GM18873 (cell line): ENCODE data around the gene MEIS2.

Source experiments
- ATAC-seq: cut with Tn5 transposase; IDR thresholded peaks from one replicate; pipeline ENCODE4 v1.9.1; 2021; ENCODE audit warnings: mild to moderate bottlenecking, moderate library complexity, moderate number of reproducible peaks; ENCODE audit not compliant: unreplicated experiment, low FRiP score

Gene MEIS2

GRCh38 chr15:37079726-37080125 lies 20.6 kb downstream of the MEIS2 start:
- no peak for ATAC-seq

GRCh38 chr15:37078566-37078965 lies 21.8 kb downstream of the MEIS2 start:
- no peak for ATAC-seq

GRCh38 chr15:37077623-37078351 lies 22.6 kb downstream of the MEIS2 start:
- ATAC-seq = no peak

- no peak for ATAC-seq
Observed at GRCh38 chr15:37076543-37076942, 23.8 kb downstream of the MEIS2 start.

GRCh38 chr15:37075777-37076176 lies 24.6 kb downstream of the MEIS2 start:
- no peak for ATAC-seq

GRCh38 chr15:37072181-37072580 lies 28.2 kb downstream of the MEIS2 start:
- ATAC-seq = no peak

- no peak for ATAC-seq
Observed at GRCh38 chr15:37071134-37071533, 29.2 kb downstream of the MEIS2 start.

DNA sequence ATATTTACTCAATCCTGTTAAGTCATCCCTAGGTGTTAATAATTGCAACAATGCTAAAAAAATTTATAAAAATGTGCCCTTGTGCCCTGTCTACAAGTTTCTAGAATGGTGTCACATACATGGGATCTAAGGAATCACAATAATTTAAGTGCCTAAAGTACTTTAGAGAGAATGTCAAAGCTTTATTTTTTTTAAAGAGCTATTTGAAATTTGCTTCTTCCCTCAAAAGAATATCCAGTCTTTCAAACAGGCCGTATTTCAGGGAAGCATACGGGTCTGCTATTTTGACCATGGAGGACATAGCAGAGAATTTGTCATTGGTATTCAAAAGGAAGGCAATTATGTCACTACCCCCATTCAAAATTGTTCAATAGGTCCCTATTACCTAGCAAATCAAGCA lies 29.7 kb downstream of the MEIS2 start:
- ATAC-seq = no peak

- no peak for ATAC-seq
Observed at GRCh38 chr15:37061996-37062395, 38.4 kb downstream of the MEIS2 start.

- no peak for ATAC-seq
Observed at GRCh38 chr15:37059086-37059485, 41.3 kb downstream of the MEIS2 start.

GRCh38 chr15:37058316-37058985 lies 41.9 kb downstream of the MEIS2 start:
- ATAC-seq = no peak

GRCh38 chr15:37057831-37058230 lies 42.5 kb downstream of the MEIS2 start:
- ATAC-seq = no peak

- no peak for ATAC-seq
Observed at GRCh38 chr15:37057256-37057655, 43.1 kb downstream of the MEIS2 start.

GRCh38 chr15:37056177-37057121 lies 43.9 kb downstream of the MEIS2 start:
- ATAC-seq = no peak

- no peak for ATAC-seq
Observed at GRCh38 chr15:37055481-37055880, 44.9 kb downstream of the MEIS2 start.

DNA sequence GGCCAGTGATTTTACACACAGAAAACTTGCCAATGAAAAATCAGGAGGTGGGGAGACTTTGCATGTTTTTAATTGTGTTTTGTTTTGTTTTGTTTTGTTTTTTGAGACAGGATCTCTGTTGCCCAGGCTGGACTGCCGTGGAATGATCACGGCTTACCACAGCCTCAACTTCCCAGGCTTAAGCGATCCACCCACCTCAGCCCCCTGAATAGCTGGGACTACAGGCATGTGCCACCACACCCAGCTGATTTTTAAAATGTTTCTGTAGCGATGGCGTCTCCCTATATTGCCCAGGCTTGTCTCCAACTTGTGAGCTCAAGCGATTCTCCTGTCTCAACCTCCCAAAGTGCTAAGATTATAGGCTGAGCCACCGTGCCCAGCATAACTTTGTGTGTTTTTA lies 46.0 kb downstream of the MEIS2 start:
- no peak for ATAC-seq

DNA sequence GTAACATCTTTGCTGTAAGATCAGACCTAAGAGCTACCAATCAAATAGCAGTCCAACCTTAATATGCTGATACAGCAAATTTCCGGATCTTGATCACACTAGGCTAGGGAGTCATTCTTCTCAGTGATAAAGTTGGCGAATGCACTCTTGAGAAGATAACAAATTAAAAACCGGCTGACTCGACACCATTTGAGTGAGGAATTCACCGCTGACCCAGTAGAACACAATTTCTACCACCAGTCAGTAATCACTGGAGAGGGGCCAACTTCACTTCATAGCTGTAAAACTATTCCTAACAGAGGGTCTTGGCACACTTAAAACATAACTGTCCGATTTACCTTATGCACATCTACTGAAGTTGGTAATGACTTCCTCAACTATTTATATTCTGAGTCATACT lies 47.2 kb downstream of the MEIS2 start:
- ATAC-seq = no peak

- ATAC-seq = no peak
Observed at GRCh38 chr15:37050345-37050744, 50.0 kb downstream of the MEIS2 start.

DNA sequence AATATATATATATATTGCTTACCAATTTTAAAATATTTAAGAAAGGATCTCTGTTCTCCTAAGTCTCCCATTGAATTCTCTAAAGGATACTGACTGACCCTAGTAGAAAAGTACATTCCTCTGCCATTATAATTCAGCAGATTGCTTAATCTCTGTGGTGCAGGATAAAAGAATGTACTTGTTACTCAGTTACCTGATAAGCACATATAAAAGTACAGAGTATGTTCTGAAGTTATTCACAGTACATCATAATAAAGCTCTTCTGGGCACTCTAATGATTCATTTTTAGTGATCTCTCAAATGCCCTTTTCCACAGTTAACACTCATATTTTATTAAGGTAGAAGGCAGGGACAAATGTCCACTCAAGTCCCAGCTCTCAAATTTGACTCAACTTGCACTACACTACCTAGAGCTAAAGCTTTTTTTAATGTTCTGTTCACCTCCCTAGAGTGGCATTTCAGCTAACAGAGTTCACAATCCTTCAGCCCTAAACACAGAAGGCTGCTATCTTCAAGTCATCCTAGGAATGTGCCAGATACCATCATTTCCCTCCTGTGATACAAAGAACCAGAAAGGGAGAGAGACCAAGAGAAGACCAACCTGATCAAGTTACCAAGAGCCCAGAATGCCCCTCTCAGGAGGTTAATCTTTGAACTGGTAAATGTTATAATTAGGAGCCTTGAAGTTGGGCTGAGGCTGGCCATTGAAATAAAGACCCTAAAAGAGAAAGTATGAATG lies 53.3 kb downstream of the MEIS2 start:
- ATAC-seq = no peak
